ENCODE results near the gene MTHFD1L.

MTHFD1L gene

DNA sequence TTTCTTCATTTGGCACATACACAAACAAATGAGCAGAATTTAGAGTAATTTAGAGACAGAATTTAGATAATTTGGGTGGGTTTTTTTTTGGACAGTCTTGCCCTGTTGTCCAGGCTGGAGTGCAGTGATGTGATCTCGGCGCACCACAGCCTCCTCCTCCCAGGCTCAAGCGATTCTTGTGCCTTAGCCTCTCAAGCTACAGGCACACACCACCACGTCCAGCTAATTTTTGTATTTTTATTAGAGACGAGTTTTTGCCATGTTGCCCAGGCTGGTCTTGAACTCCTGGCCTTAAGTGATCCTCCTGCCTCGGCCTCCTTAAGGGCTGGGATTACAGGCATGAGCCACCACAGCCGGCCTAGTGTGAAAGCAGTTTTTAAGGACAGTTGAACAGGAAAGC is 127.8 kb downstream of the MTHFD1L start:
- no peak for DNase-seq

DNA sequence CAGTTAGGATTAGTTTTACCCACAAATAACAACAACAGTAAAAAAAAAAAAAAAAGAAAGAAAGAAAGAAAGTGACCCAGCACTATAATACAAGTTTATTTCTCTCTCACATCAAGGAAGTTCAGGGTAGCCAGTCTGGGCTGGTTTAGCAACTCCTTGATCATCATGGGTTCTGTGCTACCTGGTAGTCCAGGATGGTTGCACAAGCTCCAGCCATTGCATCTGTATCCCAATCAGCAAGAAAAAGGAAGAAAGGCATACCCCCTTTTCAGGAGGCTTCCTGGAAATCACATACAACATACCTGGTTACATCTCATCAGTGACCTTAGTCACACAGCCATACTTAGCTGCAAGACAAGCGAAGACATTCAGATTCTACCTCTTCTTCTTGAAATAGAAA is 128.5 kb downstream of the MTHFD1L start:
- no peak for DNase-seq

DNA sequence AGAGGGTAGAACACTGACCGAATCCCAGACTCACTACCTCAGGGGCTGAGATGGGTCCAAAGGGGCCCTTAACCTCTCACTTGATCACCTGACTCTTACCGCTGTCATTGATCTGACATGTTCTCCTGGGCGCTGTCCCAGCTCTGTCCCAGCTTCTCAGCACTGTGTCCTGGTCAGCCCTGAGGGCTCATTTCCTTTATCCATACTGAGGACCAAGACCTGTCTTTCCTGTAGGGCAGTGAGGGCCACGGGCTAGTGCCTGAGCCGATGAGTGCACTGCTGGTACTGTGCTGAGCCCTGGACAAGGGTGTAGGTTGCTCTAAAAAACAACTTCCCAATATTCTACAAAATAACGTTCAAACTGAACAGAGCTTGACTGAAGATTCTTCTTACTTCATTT is 131.5 kb downstream of the MTHFD1L start:
- no peak for DNase-seq

DNA sequence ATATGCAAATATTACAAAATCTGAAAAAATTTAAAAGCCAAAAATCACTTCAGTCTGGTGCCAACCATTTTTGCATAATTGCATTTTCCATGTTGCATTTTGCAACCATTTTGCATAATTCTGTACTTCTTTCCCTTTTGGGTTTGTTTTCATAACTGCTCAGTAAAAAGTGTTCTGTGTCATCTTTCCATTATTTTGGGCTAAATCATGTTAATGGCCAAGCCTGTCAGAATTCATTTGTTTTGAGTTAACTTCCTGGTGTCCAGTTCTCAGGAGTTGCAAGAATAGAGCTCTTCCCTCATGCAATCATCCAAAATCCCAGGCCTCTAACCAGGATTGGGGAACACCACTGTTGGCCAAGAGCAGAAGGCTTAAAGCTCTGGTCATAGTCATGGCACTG is 133.6 kb downstream of the MTHFD1L start:
- DNase-seq = no peak

DNA sequence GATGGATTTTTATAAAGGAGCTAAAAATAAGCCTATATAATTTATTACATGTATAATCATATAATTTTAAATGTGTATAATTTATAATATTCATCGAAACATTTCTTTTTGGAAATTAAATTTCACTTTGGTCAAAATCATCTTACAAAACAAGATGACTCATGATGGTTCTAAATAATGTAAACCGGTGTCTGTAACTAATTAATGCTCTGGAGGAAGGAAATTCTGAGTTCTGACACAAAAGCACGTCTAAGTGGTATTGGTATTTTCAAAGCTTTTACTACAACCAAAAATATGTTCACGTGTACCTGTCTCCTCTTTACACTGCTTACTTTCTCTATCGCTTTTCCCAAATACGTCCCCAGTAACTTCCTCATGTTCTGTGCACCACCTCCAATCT is 134.1 kb downstream of the MTHFD1L start:
- no peak for DNase-seq

DNA sequence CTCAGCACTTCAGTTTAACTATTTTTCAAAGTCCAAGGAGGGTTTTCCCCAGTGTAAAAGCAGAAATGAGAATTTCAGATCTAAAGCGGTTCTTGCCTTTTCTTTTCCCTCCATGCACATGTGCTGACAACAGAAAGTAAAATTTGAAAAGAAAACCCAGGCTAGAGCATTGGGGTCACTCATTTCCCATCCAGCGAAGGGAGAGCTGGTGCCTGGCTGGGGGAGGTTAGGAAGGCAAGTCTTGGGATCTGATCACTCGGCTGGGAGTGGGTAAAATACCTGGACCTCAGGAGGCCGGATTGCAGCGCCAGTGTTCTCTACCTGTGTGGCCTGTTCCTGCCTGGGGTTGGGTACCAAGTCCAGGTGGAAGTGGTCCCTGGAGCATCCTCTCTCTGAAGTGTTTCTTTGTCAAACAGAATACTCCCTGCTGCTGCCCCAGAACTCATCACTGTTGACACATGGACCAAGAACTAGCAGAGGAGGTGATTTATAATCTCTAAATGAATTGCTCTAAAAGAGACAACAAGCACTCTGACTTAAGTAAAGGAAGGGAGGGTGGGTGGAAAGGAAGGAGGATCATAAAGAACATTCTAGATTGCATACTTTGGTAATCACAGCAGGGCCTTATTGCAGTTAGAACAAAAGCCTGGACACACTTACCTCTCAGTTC is 136.0 kb downstream of the MTHFD1L start:
- no peak for DNase-seq

DNA sequence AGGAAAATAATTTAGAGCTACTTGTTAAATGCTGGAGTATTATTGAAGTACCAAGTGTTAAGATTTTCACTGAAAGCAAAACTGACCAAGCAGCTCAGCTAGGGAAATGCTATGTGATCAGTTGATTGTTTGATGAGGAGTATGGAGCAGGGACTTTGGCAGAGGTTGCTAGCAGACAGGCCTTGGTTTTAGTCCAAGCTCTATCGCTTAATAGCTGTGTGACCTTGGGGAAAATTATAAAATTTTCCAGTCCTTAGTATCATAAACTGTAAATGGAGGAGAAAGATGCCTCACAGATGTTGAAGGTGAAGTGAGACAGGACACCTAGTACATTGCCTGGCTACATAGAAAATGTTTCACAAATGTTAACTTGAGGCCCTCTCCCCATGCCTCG is 136.6 kb downstream of the MTHFD1L start:
- DNase-seq = no peak

DNA sequence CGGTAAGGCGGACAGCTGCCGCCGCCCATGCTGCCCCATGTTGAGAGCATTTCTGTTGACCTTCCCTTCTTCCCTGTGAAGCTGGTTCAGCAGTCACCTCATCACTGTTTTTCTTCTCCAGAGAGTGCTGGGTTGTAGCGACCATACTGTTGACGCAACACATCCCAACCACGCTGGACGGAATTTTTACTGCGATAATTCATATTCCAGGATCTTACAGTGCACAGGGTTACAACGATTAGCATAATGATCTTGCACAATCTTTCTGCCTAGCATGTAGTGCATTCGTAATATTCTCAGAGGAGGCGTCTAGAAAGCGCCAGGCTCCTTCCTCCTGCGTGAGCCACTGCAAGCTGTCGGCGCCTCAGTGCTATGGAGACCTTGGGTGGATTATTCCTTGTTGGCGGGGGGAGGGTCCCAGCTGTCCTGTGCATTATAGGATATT is 137.0 kb downstream of the MTHFD1L start:
- no peak for DNase-seq

DNA sequence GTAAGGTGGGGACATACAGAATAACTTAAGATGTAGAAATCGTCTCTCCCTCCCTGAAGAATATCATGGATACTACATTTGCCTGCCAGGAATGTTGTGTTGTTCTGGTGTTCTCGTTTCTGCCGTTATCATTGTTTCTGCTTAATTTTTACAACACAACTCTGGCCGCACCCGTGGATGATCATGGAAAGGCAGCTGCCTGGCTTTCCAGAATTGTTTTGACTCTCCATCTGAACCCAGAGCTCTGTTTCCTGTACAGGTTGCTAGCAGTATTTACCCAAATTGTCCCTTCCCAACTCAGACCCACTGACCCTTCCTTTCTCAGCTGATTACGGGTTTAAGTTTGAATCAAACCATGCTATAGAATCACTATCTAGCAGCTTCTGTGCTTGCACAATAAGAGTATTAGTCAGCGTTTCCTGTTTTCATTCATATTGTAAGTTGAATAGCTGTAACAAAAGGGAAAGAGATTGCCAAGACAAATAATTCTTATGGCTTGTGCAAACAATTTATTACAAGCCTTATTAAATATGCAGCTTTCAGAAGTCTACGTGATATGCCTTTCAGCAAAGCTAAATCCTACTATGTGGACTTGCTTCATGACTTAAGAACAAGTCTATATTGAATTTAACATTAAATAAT is 139.0 kb downstream of the MTHFD1L start:
- DNase-seq = no peak

DNA sequence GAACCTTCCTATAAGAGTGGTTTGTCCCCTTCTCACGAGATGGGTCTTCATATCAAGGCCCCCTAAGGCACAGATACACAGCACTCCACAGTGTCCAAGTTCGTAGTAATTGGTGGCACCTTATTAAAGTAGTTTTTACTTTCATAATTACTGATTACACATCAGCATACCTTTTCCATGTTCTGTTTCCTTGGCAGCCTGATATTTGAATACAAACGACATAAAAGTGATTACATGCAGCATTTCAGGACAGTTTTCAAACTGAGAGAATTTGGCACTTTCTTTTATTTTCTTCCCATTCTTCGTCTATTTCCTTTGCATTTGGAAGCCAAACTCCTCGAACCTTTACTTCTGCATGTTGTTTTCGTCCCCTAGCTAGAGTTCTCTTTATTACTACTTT is 139.7 kb downstream of the MTHFD1L start:
- DNase-seq = no peak

DNA sequence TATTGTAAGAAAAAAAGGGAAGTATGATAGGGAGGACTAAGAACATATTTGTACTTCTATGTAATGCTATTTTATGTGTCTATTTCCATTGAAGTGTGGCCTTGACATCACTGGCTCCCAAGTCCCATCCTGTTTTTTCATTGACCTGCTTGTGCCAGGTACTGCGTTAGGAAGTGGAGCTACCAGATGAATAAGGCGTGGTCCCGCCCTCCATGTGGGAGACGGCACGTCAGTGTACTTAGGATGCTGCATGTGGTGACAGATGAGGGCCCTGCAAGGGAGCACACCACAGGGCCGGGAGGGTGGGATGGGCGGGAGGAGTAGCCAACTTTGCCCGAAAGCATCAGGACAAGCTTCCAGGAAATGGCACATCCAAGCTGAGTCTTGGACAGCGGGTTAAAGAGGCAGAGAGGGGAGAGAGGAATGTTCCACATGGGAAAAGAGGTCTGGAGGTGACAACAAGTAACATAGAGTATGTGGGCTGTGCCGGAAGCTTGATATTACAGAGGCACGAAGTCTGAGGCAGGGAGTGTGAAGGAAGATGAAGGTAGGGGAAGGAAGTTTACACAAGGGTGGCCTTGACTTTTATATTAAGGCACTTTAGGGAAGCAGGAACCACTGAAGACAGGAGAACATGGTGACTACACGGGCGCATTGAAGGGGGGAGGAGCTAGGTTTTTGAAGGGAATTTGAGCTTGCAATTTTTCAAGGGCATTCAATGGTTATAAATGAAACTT is 140.6 kb downstream of the MTHFD1L start:
- no peak for DNase-seq

DNA sequence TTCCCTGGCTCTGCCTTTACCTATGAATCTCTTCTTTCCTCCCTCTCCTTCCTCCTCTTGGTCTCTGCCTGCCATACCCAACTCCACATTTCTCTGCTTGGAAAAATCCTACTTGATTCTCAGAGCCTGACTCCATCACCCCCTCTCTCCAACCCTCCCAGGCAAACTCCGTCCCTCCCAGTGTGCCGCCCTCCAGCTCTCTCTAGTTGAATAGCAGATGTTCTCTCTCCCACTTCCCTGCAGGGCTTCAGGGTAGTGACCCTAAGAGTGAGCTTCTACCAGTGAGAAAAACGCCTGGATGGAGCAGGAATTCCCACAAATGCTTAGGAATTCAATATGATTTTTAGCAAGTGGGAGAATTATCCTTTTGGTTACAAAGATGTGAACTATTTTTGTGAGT is 141.6 kb downstream of the MTHFD1L start:
- DNase-seq = no peak

DNA sequence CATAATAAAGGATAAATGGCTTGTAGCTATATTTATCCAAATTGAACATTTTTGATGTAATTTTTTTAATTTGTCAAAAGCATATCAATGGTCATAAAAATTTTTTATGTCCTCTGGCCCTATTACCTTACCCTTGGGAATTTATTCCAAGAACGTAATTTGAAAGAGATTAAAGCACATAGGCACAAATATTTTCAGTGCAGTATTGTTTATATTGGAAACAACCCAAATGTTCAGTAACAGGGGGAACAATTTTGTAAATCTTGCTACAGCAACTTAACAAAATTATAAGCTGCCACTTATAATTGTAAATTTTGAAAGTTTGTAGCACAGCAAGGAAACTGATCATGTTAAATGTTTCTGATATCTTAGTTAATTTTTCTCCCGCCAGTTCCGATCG is 142.4 kb downstream of the MTHFD1L start:
- no peak for DNase-seq

DNA sequence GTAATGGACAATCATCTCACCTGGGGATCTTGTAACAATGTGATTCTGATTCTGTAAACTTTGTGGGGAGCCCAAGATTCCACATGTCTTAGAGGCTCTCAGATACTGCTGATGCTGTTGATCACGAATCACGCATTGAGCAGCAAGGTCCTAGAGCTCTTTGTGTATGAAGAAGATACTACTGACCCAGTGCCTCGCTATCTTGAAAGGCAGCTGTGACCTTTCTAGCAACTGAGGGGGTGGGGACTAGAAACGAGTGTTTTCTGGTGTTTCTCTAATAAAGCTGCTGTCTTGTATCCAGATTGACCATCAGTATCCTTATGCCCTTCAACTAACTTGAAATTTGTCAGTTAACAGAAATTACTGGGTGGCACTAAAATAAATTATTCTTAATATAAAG is 142.9 kb downstream of the MTHFD1L start:
- DNase-seq = no peak

DNA sequence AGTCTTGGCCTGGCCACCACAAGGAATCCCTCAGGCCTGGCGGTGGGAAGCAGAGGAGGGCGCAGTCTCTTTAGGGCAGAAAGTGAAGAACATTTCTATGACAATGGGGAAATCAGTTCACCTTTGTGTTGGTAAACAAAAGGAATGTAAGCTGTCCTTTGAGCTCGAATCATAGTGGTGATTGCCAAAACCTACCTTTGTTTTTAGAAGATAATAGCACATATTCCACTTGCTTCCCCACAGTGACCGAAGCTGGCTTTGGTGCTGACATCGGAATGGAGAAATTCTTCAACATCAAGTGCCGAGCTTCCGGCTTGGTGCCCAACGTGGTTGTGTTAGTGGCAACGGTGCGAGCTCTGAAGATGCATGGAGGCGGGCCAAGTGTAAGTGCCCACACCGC is 144.1 kb downstream of the MTHFD1L start:
- no peak for DNase-seq

DNA sequence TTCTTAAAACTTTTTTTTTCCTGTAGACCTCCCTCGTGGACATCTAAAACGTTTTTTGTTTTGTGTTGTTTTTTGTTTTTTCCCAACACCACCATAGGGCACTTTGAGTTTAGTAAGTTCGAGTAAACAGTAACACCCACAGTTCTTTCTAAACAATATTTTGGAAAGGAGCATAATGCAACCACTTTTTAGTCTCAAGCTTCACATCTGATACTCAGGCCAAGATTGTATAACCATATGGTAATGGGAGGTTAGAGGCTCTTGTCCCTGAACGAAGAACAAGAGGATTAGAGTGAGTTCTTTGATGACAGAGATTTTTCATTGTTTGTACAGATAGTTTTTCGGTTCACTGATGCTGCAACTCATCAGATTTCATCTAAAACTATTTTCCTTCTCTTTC is 144.6 kb downstream of the MTHFD1L start:
- DNase-seq = no peak

DNA sequence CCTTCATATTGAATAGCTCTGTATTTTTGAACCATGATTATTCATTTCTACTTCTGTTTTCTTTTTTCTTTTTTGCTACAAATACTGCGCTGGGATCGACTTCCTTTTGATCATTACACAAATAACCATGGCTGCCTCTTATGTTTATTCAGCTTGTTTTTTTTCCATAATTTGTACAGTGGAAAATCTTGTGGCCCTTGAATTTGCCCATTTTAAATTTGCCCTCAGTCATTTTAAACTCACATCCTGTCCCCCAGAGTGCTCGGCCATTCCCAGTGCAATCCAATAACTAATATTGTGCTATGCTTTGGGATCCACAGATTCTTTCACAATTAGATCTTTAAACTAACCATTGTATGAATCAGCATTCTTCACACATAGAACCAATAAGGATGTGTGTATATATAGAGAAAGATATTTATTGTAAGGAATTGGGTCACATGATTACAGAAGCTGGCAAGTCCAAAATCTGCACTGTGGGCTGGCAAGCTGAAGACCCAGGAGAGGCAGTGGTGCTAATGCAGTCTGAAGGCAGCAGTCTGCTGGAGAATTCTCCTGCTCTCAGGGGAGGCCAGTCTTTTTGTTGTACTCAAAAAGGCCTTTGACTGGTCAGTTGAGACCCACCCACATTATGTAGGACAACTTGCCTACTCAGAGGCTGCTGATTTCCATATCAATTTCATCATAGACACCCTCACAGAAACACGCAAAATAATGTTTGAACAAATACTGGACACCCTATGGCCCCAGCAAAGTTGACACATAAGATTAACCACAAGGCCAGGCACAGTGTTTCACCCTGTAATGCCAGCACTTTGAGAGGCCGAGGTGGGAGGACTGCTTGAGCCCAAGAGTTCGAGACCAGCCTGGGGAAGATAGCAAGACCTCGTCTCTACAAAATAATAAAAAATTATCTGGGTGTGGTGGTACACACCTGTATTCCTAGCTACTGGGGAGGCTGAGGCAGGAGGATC is 147.1 kb downstream of the MTHFD1L start:
- no peak for DNase-seq

DNA sequence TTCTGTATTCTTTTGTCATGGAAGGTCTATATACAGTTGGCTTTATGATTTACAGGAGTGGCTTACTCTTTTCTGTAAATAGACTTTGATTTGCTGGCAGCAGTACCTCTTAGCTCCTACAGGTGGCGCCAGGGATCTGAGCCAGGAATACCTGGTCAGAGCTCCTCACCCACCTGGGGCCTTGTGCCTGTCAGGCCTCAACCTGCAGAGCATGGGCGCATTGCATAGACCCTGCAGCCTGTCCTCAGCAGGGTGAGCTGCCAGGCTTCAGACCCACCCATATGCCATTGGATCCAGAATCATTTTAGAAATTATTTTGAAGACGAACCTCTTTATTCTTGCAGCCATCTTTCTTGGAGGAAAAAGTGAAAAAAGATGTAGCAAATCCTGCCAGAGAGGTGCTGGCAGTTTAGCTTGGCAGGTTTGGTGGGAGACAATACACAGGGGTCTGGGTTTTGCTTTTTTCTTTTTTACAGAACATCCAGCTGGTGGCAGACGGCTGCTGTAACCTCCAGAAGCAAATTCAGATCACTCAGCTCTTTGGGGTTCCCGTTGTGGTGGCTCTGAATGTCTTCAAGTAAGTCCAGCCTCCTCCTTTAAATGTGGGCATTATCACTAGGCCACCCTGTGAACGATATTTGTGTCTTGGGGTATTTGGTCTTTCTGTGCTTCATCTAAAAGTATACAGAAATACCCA is 149.1 kb downstream of the MTHFD1L start:
- peak; percentile 31 to 77 for DNase-seq

DNA sequence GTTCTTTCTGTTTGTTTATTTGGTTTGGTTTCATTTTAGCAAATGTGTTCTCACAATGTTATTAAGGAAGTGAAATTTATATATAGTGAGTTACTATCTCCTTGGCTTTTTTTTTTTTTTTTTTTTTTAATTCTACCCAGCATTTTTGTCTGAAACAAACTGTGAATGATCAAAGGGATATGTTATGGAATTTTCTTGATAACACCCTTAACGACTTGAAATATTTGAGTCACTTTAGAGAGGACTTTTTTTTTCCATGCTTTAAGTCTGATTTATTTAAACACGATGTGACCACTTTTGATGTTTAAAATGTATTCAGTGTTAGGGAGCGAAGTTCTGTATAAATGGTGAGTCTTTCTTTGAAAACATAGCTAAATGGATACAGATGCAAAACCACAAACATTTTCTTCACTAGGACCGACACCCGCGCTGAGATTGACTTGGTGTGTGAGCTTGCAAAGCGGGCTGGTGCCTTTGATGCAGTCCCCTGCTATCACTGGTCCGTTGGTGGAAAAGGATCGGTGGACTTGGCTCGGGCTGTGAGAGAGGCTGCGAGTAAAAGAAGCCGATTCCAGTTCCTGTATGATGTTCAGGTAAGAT is 149.7 kb downstream of the MTHFD1L start:
- DNase-seq = no peak

DNA sequence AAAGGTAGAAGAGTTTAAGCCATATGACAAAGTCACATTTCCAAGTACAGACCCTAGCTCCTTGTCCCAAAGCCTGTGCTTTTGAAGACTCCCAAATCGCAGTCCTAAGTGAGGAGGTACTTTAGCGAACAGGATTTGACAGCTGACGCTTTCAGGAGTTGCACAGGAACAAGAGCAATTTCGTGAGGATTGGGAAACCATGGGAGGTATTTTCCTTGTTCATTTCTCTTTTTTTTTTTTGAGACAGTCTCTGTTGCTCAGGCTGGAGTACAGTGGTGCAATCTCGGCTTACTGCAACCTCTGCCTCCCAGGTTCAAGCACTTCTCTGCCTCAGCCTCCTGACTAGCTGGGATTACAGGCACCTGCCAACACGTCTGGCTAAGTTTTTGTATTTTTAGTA is 150.6 kb downstream of the MTHFD1L start:
- no peak for DNase-seq

DNA sequence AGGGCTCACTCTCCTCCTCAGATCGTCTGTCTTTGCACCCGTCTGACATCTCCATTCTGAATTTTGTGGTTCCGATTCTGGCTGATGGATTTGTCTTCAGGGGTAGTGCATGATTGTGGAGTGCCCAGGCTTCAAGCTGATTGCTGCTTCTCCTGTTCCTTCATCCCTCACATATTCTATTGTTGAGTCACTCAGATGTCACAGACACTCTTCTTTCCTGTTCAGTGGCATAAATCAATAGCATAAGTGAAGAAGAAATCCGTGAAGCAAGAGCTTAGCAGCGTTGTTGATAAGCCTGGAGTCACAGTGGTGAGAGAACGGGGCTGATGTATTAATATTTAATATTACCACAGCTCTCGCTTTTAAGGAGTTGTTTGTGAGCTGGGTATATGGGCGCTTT is 152.5 kb downstream of the MTHFD1L start:
- DNase-seq = no peak

Measured in NCI-H526 (cell line).